NCI-H2107 treated with DMSO at 0.1 percent for 48 hours (cell line): Measurements from ENCODE around the gene THSD1.
"Not testable (repeated sequence)": the region's sequence is repeated elsewhere in the genome, so short reads cannot be mapped to it uniquely, and the experiment has no call there.

Source experiments
- DNase-seq: peaks from one replicate; lab custom pipeline; 2025; ENCODE audit not compliant: unreplicated experiment; lab: John Stamatoyannopoulos, UW

THSD1 gene

GRCh38 chr13:52362169-52362887 lies 43.6 kb downstream of the THSD1 start:
- DNase-seq, result not testable (repeated sequence)

GRCh38 chr13:52361225-52361624 lies 44.7 kb downstream of the THSD1 start:
- DNase-seq, result no peak

- no peak for DNase-seq
Measured at GRCh38 chr13:52359534-52359933, 46.4 kb downstream of the THSD1 start.

GRCh38 chr13:52356327-52356726 lies 49.6 kb downstream of the THSD1 start:
- DNase-seq, result no peak

- no peak for DNase-seq
Measured at GRCh38 chr13:52353193-52353592, 52.8 kb downstream of the THSD1 start.

GRCh38 chr13:52348983-52349780 lies 56.8 kb downstream of the THSD1 start:
- DNase-seq, result no peak

- no peak for DNase-seq
Measured at GRCh38 chr13:52348071-52348470, 57.9 kb downstream of the THSD1 start.

GRCh38 chr13:52345631-52346251 lies 60.2 kb downstream of the THSD1 start:
- no peak for DNase-seq

GRCh38 chr13:52345048-52345447 lies 60.9 kb downstream of the THSD1 start:
- no peak for DNase-seq

GRCh38 chr13:52344108-52344507 lies 61.9 kb downstream of the THSD1 start:
- DNase-seq, result no peak

- not testable (repeated sequence) for DNase-seq
Measured at GRCh38 chr13:52342203-52342602, 63.8 kb downstream of the THSD1 start.

- not testable (repeated sequence) for DNase-seq
Measured at GRCh38 chr13:52337828-52338455, 68.0 kb downstream of the THSD1 start.

- DNase-seq, result not testable (repeated sequence)
Measured at GRCh38 chr13:52334107-52334506, 71.9 kb downstream of the THSD1 start.

- DNase-seq, result not testable (repeated sequence)
Measured at GRCh38 chr13:52331844-52332243, 74.1 kb downstream of the THSD1 start.
